HepG2 (cell line): ENCODE measurements around the gene SFI1. TPM values are rescaled to one million over a fixed set of nuclear protein-coding genes. Genes with fewer than 3 reads are reported as not detected.

ENCODE experiments used
- ATAC-seq: fragments of 200-7000 bp; cut with Tn5 transposase; 3 replicates; pipeline ENCODE4 v1.9.1; 2020; ENCODE audit warnings: mild to moderate bottlenecking, moderate library complexity
- BruUV-seq: library from RNA; stranded (reverse); fragments of 400-500 nt; replicated peaks from 2 replicates; lab custom pipeline; 2021; lab: Mats Ljungman, UMichigan
- CTCF ChIA-PET: fragments of 300-600 bp; formaldehyde crosslinking; extraction: SDS; loops from one replicate; lab custom pipeline; 2021; ENCODE audit warnings: low total read pairs, inconsistent platforms, low intra/inter-chr PET ratio; lab: Yijun Ruan, JAX
- POLR2A ChIA-PET: fragments of 350-600 bp; sonication (Branson Sonifier 250); formaldehyde crosslinking; loops from one replicate; lab custom pipeline; 2020; ENCODE audit warnings: antibody characterized with exemption, inconsistent platforms; lab: Yijun Ruan, JAX
- DNase-seq: peaks from one replicate; pipeline ENCODE4 v3.0.0-alpha.2; 2015; ENCODE audit warnings: low spot score
- FAIRE-seq: peaks from 3 replicates; lab custom pipeline; 2011; peaks lifted over from hg19 to GRCh38; lab: Jason Lieb, UNC
- H2AFZ ChIP-seq: one replicate; pipeline ENCODE4 v1.6.1; 2011; ENCODE audit warnings: low read length, inconsistent platforms
- H3K27ac ChIP-seq: fragments of 300-600 bp; 3 replicates; pipeline ENCODE4 v1.8.0; 2011; ENCODE audit warnings: mixed run types, mild to moderate bottlenecking, mixed read lengths, low read length, inconsistent platforms; ENCODE audit not compliant: insufficient read depth; ENCODE audit errors: extremely low read length
- H3K27me3 ChIP-seq, 2 experiments: fragments of 200-600 bp in 1 of 2; 2 replicates in 1 of 2; 3 replicates in 1 of 2; pipeline versions ENCODE4 v1.6.0 to v1.8.0; 2011; ENCODE audit warnings: low read length in 2 of 2, mild to moderate bottlenecking in 2 of 2, moderate library complexity in 2 of 2, inconsistent platforms in 1 of 2; ENCODE audit not compliant: insufficient read depth in 2 of 2, control insufficient read depth in 1 of 2
- H3K36me3 ChIP-seq, 2 experiments: fragments of 200-600 bp in 1 of 2; replicated peaks in 1 of 2; 2 replicates in 1 of 2; 3 replicates in 1 of 2; pipeline versions ENCODE4 v1.5.1 to v1.8.0; 2011; ENCODE audit warnings: low read length in 2 of 2, inconsistent platforms in 1 of 2; ENCODE audit not compliant: insufficient read depth in 2 of 2, control insufficient read depth in 1 of 2
- H3K4me1 ChIP-seq: 2 replicates; pipeline ENCODE4 v1.5.1; 2012; ENCODE audit warnings: low read length, inconsistent platforms; ENCODE audit not compliant: insufficient read depth
- H3K4me2 ChIP-seq: 2 replicates; pipeline ENCODE4 v1.6.0; 2011; ENCODE audit warnings: low read depth, low read length, inconsistent platforms
- H3K4me3 ChIP-seq, 3 experiments: fragments of 200-600 bp in 1 of 3; sonication (generic), shearing (Covaris generic) in 1 of 3; replicated peaks in 1 of 3; 2 replicates each; pipeline ENCODE4 v1.5.1; 2011 to 2016; ENCODE audit warnings: low read length in 3 of 3, inconsistent platforms in 2 of 3, low read depth in 2 of 3, mild to moderate bottlenecking in 2 of 3, control low read depth in 1 of 3, mixed read lengths in 1 of 3; ENCODE audit not compliant: insufficient read depth in 1 of 3
- H3K79me2 ChIP-seq: one replicate; pipeline ENCODE4 v1.6.1; 2011; ENCODE audit warnings: low read length, inconsistent platforms; ENCODE audit not compliant: insufficient read depth
- H3K9ac ChIP-seq: 2 replicates; pipeline ENCODE4 v1.6.0; 2011; ENCODE audit warnings: mild to moderate bottlenecking, low read depth, low read length, inconsistent platforms; ENCODE audit not compliant: insufficient read depth
- H3K9me3 ChIP-seq: 2 replicates; pipeline ENCODE4 v1.5.1; 2012; ENCODE audit warnings: mild to moderate bottlenecking, low read length
- H4K20me1 ChIP-seq: 2 replicates; pipeline ENCODE4 v1.6.0; 2011; ENCODE audit warnings: inconsistent platforms, mild to moderate bottlenecking, low read length, moderate library complexity; ENCODE audit not compliant: insufficient read depth
- ATM ChIP-seq: fragments of 450-650 bp; IDR thresholded peaks from 2 replicates; pipeline ENCODE4 v1.7.1; 2017; ENCODE audit warnings: mild to moderate bottlenecking, borderline replicate concordance
- CBX1 ChIP-seq: IDR thresholded peaks from one replicate; pipeline ENCODE4 v1.6.1; 2016; ENCODE audit warnings: antibody characterized with exemption, low read depth
- GATAD2A ChIP-seq: IDR thresholded peaks from 2 replicates; pipeline ENCODE4 v1.6.1; 2016
- HNF4G ChIP-seq, 2 experiments: sonication (generic) in 1 of 2; formaldehyde crosslinking in 1 of 2; IDR thresholded peaks; 2 replicates each; pipeline versions ENCODE4 v1.4.0 to v1.6.1; 2011 to 2020; ENCODE audit warnings: borderline replicate concordance in 2 of 2, low read depth in 2 of 2, mild to moderate bottlenecking in 2 of 2, low read length in 1 of 2, missing genetic modification reagents in 1 of 2, moderate library complexity in 1 of 2
- NR2F2 ChIP-seq: IDR thresholded peaks from 2 replicates; pipeline ENCODE4 v1.6.1; 2012; ENCODE audit warnings: low read depth, inconsistent platforms, borderline replicate concordance
- NR2F6 ChIP-seq, 2 experiments: IDR thresholded peaks; 2 replicates each; pipeline ENCODE4 v1.6.1; 2016; ENCODE audit warnings: antibody characterized with exemption in 1 of 2, mild to moderate bottlenecking in 1 of 2
- RARA ChIP-seq: IDR thresholded peaks from 2 replicates; pipeline ENCODE4 v1.6.1; 2016; ENCODE audit warnings: missing genetic modification reagents, missing compliant biosample characterization
- SAP130 ChIP-seq: IDR thresholded peaks from 2 replicates; pipeline ENCODE4 v1.6.1; 2016; ENCODE audit warnings: low read depth
- TBX2 ChIP-seq: sonication (generic); formaldehyde crosslinking; IDR thresholded peaks from 2 replicates; pipeline ENCODE4 v1.5.0; 2020; ENCODE audit warnings: missing genetic modification reagents, mild to moderate bottlenecking, borderline replicate concordance
- ZMYM3 ChIP-seq: sonication (generic); formaldehyde crosslinking; IDR thresholded peaks from 2 replicates; pipeline ENCODE4 v1.5.1; 2020; ENCODE audit warnings: mild to moderate bottlenecking, missing genetic modification reagents
- ZNF121 ChIP-seq: sonication (generic); formaldehyde crosslinking; IDR thresholded peaks from 2 replicates; pipeline ENCODE4 v1.5.0; 2020; ENCODE audit warnings: mild to moderate bottlenecking, missing genetic modification reagents
- ZNF362 ChIP-seq: sonication (generic); formaldehyde crosslinking; IDR thresholded peaks from 2 replicates; pipeline ENCODE4 v1.4.0; 2020; ENCODE audit warnings: missing genetic modification reagents, mild to moderate bottlenecking, borderline replicate concordance
- ZNF770 ChIP-seq: sonication (generic); formaldehyde crosslinking; IDR thresholded peaks from 2 replicates; pipeline ENCODE4 v1.5.0; 2020; ENCODE audit warnings: mild to moderate bottlenecking, missing genetic modification reagents
- WGBS: methylation state at CpG from one replicate; pipeline ENCODE4 v1.1.6; 2017; ENCODE audit warnings: low lambda C conversion rate; 5-methylcytosine and 5-hydroxymethylcytosine counted together
- in situ Hi-C: cut with HindIII; loops from 2 replicates; pipeline ENCODE4 v1.10.0; 2017; ENCODE audit warnings: low pct_unique_long_range_greater_than_20kb; ENCODE audit not compliant: extremely low pct_ligation_motif_present
- intact Hi-C: fragments of 100-400 bp; cut with micrococcal nuclease; formaldehyde crosslinking; loops from one replicate; pipeline ENCODE4 v1.10.0; 2022; ENCODE audit not compliant: unreplicated experiment
- polyA plus RNA-seq, 8 experiments: library from polyadenylated mRNA; depleted of rRNA in 3 of 8; stranded (reverse) in 7 of 8; unstranded in 1 of 8; fragments of >200 nt; fragmentation: Illumina TruSeq in 4 of 8; extraction: Trizol in 4 of 8; gene quantifications; 2 replicates each; pipeline versions ENCODE4 v1.2.1 to v1.2.3, GENCODE V29; 2011 to 2016; ENCODE audit warnings: low read depth in 4 of 8, missing spikeins in 1 of 8, mixed read lengths in 1 of 8; ENCODE audit not compliant: insufficient read depth in 1 of 8
- total RNA-seq, 5 experiments: library from RNA; depleted of rRNA; stranded (reverse); fragments of >200 nt; fragmentation: Illumina TruSeq; extraction: Trizol; gene quantifications; 2 replicates each; pipeline ENCODE4 v1.2.3, GENCODE V29; 2016; ENCODE audit warnings: low read depth in 1 of 5

Gene SFI1
- total and polyA plus RNA-seq, 2 of the 13 experiments (the other 11 are each of a cell fraction or from before 2014, with no cell fraction given): 20.5 to 40.1 TPM

- FAIRE-seq (peak; percentile 23), ATAC-seq (peak; percentile 71), DNase-seq (peak; percentile 23)
- H3K4me2 ChIP-seq: no peak overlapping the region
- 72% methylated on average over 15 of the region's 15 CpGs for WGBS
- in situ Hi-C loops: no loop called here
- H3K4me1 ChIP-seq: peaks cover 17% of the 10 kb centered on the region
- H2AFZ ChIP-seq: no peak overlapping the region
- no peaks in the 10 kb centered on the region for H4K20me1 ChIP-seq
- H3K36me3 ChIP-seq: 0 out of 5 replicates have a peak, but pooled peaks cover 2 to 3% of the 10 kb centered on the region in 2 experiments
- no peaks in the 10 kb centered on the region for H3K79me2 ChIP-seq
- no peaks in the 10 kb centered on the region for H3K9me3 ChIP-seq
- intact Hi-C loops: no loop called here
- no TSS peak for BruUV-seq
- CTCF ChIA-PET: no interaction called here
- H3K9ac ChIP-seq: no peak overlapping the region
- POLR2A ChIA-PET: interaction anchor here (1.2 kb wide), 1 partner anchor 117 kb away, joined by 4 read pairs; the partner anchor contains the start of gene PISD
- no peaks in the 10 kb centered on the region for H3K27me3 ChIP-seq
- peak overlapping the region; percentile 26 for H3K27ac ChIP-seq
- no peak overlapping the region for H3K4me3 ChIP-seq
- TF ChIP-seq NR2F6 (IDR thresholded peaks at IDR 0.05): peak; percentile 69
- peak; percentile 90 for TF ChIP-seq NR2F6 (CRISPR knock-in tag; IDR thresholded peaks at IDR 0.05)
- TF ChIP-seq SAP130 (CRISPR knock-in tag): 0 out of 2 replicates have a peak, but pooled peaks have one; percentile 27
- TF ChIP-seq ZNF362: 0 out of 2 replicates have a peak, but pooled peaks have one; percentile 12
- 0 out of 2 replicates have a peak, but pooled peaks have one; percentile 29 for TF ChIP-seq ZNF770 (CRISPR knock-in tag)
- TF ChIP-seq RARA (CRISPR knock-in tag): peak; percentile 60
- no peak for TF ChIP-seq HNF4G (IDR thresholded peaks at IDR 0.05; ENCODE audit: borderline replicate concordance, low read depth, low read length)
- no peak for TF ChIP-seq HNF4G (CRISPR knock-in tag; IDR thresholded peaks at IDR 0.05; ENCODE audit: borderline replicate concordance, low read depth)
- peak; percentile 49; the same call in 1 of the 2 replicates for TF ChIP-seq NR2F2
- TF ChIP-seq ZMYM3 (CRISPR knock-in tag): peak; percentile 31; the same call in 1 of the 2 replicates
- TF ChIP-seq ZNF121: peak; percentile 55; the same call in 1 of the 2 replicates
- TF ChIP-seq GATAD2A (CRISPR knock-in tag): 0 out of 2 replicates have a peak, but pooled peaks have one; percentile 29
- no peak for TF ChIP-seq CBX1
- TF ChIP-seq ATM: no peak
- 0 out of 2 replicates have a peak, but pooled peaks have one; percentile 18 for TF ChIP-seq TBX2 (CRISPR knock-in tag)
Measured at GRCh38 chr22:31544481-31545480, 48.4 kb downstream of the SFI1 start.
